Activated CD8-positive, alpha-beta memory T cell treated with anti-CD3 and anti-CD28 coated beads, Interleukin-2, amount 50 U/mL, for 1 hour (primary cell): ENCODE measurements around the gene SULT1C2.
"Not testable (repeated sequence)": the region's sequence is repeated elsewhere in the genome, so short reads cannot be mapped to it uniquely, and the experiment has no call there.

Experiments
- DNase-seq: peaks from one replicate; pipeline ENCODE4 v3.0.0-alpha.2; 2020; ENCODE audit errors: extremely low read depth

The SULT1C2 gene

DNA sequence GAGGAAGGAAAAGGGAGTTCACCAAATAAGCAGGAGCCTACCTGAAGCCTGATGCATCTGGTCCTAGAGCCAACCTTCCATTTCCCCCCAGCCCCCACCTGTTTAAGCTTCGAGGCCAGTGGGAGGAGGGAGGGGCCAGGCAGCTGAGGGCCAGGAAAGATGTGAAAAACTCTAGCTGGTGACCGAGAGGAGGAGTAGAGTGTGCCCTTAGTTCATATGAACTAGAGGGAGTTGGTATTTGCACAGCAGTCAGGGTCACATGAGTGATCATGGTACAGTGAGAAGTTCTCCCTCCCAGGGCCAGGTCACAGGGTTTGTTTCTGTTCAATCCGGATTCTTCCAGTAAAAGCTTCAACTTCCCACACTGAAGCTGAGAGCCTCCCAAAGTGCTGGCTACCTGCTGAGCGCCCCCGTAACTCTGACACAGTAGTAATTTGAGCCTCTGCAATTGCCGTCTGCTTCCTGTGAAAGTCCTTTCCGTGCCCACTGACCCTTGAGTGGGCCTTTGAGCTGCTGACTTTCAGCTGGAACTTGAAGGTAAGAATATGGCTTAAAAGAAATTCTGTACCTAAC lies at the start of gene SULT1C2:
TSS of gene SULT1C2 (plus strand) at position 362 of the 573 bp plus-strand sequence. CDS start 4,773 bp downstream, outside the sequence.
- DNase-seq = no peak

- DNase-seq = no peak
Measured at GRCh38 chr2:108239786-108240185, 48.9 kb upstream of the SULT1C2 start, which contains the start of gene SULT1C3. Gene SULT1C3 (plus strand): TSS chr2:108239968. CDS start chr2:108247195, 7,227 bp downstream.

DNA sequence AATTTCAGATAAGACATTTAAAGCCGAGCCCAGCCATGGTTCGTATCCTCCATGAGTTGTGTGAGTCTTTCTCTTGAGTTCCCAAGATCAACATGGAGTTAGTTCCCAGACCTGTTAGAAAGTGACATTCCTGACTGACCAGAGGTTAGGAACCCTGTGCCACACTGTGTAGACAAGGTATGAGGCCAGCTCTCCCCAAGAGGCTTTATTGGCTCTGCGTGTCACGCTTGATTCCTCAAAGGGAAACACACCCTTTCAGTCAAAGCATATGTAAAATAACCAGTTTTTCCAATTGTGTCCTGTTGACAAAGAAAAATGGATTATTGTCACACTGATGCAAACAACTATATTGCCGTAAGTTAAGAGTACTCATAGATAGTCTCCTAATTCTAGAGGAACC lies 47.7 kb upstream of the SULT1C2 start:
- DNase-seq = no peak

DNA sequence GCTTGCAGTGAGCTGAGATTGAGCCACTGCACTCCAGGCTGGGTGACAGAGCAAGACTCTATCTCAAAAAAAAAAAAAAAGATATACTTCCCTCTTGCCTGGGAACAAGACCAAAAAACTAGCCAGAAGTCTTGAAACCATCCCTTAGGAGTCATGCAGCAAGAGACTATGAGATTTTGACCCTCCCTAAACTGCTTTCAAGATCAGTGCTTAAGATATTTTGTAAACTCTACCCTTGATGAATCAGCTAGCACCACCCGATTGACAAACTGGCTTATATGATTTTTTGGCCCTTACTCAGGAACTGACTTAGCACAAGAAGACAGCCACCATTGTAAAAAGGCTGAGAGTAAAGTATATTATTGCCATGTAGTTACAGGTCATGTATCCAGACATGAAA lies 45.1 kb upstream of the SULT1C2 start:
- DNase-seq = no peak

- no peak for DNase-seq
Measured at GRCh38 chr2:108244667-108245414, 43.9 kb upstream of the SULT1C2 start.

- no peak for DNase-seq
Measured at GRCh38 chr2:108253106-108253505, 35.6 kb upstream of the SULT1C2 start.

GRCh38 chr2:108257757-108258331 lies 30.9 kb upstream of the SULT1C2 start:
- no peak for DNase-seq

GRCh38 chr2:108260773-108261172 lies 27.9 kb upstream of the SULT1C2 start:
- DNase-seq = no peak

GRCh38 chr2:108262036-108262435 lies 26.7 kb upstream of the SULT1C2 start:
- DNase-seq = no peak

GRCh38 chr2:108263401-108263800 lies 25.3 kb upstream of the SULT1C2 start:
- no peak for DNase-seq

GRCh38 chr2:108266218-108266617 lies 22.5 kb upstream of the SULT1C2 start:
- DNase-seq = no peak

- no peak for DNase-seq
Measured at GRCh38 chr2:108267101-108267500, 21.6 kb upstream of the SULT1C2 start.

DNA sequence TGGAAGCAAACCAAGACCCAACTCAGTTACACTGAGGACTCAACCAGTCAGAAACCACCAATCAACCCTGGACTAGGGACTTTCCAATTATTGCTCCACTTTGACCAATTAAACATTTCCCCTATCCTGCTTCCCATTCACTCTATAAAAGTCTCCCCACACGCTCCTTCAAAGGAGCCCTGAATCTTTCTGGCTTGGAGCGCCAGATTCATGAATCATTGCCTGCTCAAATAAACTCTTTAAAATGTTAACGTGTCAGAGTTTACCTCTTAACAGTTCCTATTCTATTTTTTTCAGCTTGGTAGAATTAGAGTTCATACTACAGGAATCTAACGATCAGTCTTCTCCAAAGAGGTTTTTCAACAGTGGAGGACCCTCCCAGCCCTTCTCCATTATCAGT lies 20.7 kb upstream of the SULT1C2 start:
- no peak for DNase-seq

- DNase-seq = no peak
Measured at GRCh38 chr2:108270346-108270745, 18.3 kb upstream of the SULT1C2 start.

DNA sequence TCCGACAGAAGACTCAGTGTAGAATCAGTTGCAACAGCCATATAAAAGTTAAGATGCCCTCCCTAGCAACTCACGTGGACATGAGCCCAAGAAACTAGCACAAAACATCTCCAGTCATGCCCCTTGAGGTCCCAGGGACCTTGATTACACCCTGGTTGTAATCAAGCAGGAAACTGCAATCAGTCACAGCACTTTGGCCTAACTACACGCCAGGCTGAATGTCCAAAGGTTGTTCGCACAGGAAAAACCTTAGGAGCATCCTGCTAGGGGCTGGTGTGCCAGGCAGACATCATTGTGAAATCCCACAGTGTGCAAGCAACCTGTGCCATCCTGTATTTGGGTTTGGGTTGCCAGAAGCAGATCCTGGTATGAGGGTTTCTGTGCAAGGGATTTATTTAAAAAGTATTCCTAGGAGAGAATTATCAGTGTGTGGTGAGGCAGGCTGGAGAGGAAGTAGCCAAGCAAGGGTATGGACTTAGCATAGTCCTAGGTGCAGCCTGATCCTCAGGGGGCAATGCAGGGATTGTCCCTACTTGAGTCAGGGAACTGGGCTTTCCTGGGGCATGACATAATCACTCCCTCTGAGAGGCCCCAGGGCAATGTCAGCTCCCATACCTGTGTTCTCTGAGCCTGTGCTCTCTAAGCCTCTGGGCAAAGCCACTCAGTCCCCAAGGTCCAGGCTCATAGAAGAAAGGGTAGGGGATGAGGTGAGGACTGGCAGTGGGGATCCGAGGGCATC lies 17.8 kb upstream of the SULT1C2 start:
- DNase-seq = no peak

DNA sequence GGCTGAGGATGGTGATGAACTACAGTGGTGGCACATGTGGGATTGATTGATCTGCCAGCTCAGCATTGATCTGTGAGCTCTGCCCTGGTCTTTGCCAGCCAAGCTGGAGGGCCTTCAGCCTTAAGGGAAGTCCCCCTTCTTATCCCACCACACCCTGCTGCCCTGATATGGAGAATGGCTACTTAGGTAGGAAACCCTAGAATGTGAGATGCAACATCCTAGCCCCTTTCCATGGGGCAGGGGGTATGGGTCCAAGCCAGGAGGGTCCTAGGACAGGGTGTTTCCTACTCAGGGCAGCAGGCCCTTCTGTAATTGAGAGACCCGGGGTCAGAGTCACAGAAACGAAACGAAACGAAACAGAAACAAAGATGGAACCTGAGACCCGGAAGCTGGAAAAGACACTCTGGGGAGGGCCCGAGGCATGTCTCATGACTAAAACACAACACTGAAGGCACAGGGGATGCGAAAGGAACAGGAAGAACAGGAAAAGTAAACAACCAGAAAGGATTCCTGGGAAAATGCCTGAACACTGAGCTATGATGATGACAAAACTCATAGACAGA lies 16.9 kb upstream of the SULT1C2 start:
- no peak for DNase-seq

- DNase-seq = no peak
Measured at GRCh38 chr2:108278631-108279030, 10.1 kb upstream of the SULT1C2 start.

DNA sequence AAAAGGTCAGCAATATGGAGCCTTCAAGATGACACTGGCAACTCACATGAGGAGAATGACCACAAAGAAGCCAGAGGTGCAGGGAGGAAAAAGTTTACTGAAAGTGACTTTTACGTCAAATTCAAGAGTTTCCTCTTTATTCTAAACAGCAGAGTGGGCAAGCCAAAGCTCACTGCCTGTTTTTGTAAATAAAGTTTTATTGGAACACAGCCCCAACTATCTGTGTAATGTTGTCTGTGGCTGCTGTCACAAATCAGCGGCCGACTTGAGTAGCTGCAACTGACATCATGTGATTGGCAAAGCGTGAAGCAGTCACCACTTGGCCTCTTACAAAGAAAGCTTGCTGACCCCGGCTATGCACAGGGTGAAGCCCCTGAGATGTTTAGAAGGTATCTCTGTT lies 9.2 kb upstream of the SULT1C2 start:
- no peak for DNase-seq

GRCh38 chr2:108280466-108280865 lies 8.2 kb upstream of the SULT1C2 start:
- DNase-seq = no peak

- not testable (repeated sequence) for DNase-seq
Measured at GRCh38 chr2:108284566-108284965, 4.1 kb upstream of the SULT1C2 start.

- DNase-seq = no peak
Measured at GRCh38 chr2:108285616-108286015, 3.1 kb upstream of the SULT1C2 start.

DNA sequence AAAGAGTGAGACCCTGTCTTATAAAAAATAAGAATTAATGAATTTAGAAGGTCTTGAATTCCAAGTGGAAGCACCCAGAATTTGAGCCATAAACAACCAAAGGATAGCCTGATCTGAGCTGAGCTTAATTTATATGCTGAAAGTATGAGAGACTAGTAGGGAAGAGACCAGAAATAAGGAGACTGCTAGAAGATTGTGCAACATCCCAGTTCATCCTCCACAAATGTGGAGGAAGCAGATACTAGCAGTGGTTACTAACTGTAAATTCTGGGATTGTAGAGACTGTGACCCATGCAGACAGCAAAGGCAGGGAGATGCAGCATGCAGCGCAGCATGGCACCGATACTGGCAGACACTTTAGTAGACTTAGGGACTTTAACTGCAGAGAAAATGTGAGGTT lies 1.5 kb upstream of the SULT1C2 start:
- DNase-seq = no peak
